GM18519 (cell line): ENCODE results near the gene PTPN14.

ENCODE experiments used
- ATAC-seq: cut with Tn5 transposase; IDR thresholded peaks from one replicate; pipeline ENCODE4 v1.9.1; 2021; ENCODE audit warnings: mild to moderate bottlenecking, moderate library complexity; ENCODE audit not compliant: unreplicated experiment, low FRiP score

The PTPN14 gene

DNA sequence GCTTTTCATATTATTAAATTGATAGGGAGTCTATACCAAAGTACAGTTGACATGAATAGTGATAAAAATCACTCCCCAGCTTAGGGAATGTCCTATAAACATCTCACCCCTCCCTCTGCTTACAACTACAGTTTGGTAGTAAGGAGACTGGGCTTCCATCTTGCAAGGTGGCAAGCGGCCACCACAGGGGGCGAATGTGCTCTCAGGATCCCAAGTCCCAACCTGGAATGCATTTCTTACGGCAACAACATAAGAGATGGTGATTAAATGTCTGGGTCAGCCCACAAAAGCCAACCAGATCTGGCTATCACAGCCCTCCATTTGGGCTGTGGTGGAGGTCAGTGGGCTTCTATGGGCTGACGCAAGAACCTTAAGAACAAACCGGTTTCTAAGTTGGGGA, 202.4 kb downstream of the PTPN14 start:
- ATAC-seq: no peak

- ATAC-seq: no peak
Measured at GRCh38 chr1:214344897-214345296, 206.5 kb downstream of the PTPN14 start.

- no peak for ATAC-seq
Measured at GRCh38 chr1:214342525-214342924, 208.9 kb downstream of the PTPN14 start.

- no peak for ATAC-seq
Measured at GRCh38 chr1:214341932-214342331, 209.5 kb downstream of the PTPN14 start.

- no peak for ATAC-seq
Measured at GRCh38 chr1:214341459-214341858, 209.9 kb downstream of the PTPN14 start.

DNA sequence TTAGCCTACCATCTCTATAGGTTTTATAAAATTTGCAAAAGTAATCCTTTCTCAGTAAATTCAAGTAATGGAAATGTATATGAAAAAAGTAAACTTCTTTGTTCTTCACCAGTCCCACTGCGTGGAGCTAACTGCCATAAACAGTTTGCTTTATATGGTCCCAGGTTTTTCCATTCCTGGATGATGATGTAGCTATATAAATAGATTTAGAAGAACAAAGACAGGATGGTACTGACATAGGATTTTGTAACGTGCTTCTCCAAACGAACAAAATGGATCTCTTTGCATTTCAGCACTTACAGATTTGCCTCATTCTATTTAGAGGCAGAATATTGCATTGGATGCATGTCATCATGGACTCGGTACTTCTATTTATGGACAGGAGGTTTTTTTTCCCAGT, 213.2 kb downstream of the PTPN14 start:
- ATAC-seq: no peak

GRCh38 chr1:214337511-214337910, 213.9 kb downstream of the PTPN14 start:
- ATAC-seq: no peak

- ATAC-seq: no peak
Measured at GRCh38 chr1:214337015-214337414, 214.4 kb downstream of the PTPN14 start.

- ATAC-seq: no peak
Measured at GRCh38 chr1:214335567-214335966, 215.8 kb downstream of the PTPN14 start.

DNA sequence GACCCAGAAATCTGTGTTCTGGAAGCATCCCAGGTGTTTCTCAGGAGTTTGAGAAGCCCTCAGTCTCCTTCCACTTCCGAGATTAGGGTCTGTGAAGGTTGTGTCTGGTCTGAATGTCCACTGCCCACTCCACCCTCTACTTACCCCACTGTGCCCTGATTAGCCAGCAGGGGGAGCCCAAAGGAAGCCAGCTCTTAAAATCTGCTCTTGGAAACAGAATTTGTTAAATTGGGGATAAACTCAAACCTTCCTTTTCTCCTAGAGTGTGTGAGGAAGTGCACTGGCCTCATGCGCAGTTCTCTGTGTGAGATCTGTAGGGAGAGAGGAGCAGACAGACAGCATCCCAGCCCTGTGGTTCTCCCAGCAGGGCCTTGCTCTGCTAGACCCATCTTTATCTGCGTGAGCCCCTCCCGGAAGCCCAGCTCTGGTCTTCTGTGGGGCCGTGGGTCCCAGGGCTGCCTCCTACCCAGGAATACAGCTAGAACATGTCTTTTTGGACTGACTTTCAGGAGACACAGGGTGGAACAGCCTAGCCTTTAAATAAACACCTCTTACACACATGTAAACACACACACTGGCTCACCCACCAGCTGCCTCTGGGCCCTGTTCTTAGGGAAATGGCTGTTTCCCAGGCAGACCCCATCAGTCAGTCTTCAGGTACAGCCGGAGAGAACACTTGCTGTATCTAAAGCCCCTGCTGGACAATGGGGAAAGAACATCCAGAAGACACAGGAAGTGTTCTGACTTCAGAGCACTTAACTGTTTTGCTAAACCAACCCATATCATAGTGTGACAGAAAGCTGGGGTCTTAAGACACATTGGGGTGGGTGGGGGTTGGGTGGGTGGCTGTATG, 218.2 kb downstream of the PTPN14 start:
- no peak for ATAC-seq

- peak; percentile 52 for ATAC-seq
Measured at GRCh38 chr1:214331827-214332423, 219.5 kb downstream of the PTPN14 start.

- ATAC-seq: no peak
Measured at GRCh38 chr1:214331180-214331579, 220.2 kb downstream of the PTPN14 start.

DNA sequence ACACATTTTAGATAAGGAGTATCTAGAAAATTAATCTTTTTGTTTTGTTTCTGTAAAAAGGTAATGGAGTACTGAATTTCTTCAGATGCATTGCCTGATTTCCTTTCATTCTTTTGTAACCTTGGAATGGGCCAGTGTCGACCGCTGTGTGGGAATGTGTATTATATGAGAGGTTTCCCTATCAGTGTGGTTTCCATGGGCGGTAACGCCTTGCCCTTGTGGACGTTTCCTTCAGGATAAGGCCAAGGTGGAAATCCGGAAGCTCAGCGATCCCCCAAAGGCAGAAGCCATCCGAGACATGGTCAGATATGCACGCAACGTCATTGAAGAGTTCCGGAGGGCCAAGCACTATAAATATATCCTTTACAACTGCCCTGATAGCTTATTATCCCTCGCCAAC, 220.7 kb downstream of the PTPN14 start:
- no peak for ATAC-seq

GRCh38 chr1:214330222-214330621, 221.2 kb downstream of the PTPN14 start:
- no peak for ATAC-seq

GRCh38 chr1:214329470-214330220, 221.8 kb downstream of the PTPN14 start:
- ATAC-seq: no peak

DNA sequence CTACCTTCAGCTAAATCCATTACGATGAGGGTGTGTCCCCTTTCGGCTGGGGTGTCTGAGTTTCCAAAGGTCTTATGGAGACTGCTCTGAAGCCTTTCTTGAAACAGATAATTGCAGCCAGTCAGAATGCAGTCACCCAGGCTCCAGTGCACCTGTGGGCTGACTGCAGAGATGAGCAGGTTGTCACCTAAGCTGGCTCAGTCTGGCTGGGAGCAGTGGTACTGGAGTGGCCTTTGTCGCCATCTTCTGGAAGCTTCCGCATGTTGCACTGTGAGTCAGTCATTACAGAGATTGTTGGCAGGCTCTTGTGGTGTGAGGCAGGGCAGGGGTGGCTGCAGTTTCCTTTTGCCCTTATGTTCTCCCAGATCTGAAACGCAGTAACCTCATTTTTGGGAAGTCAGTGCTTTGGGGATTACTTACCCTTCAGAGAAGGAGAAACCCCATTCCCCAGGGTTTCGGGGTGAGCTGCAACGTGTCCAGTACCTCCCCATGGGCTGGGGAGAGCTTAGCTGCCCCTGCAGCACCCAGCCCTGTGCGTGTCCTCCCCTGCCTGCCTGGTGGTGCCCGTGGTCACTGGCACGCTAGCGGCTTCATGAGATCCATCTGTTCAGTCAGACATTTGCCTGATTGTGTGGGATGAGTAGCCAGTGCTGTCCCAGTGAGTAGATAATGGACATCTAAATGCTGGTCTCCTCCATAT, 222.5 kb downstream of the PTPN14 start:
- peak; percentile 90 for ATAC-seq

- no peak for ATAC-seq
Measured at GRCh38 chr1:214327514-214327913, 223.9 kb downstream of the PTPN14 start.

DNA sequence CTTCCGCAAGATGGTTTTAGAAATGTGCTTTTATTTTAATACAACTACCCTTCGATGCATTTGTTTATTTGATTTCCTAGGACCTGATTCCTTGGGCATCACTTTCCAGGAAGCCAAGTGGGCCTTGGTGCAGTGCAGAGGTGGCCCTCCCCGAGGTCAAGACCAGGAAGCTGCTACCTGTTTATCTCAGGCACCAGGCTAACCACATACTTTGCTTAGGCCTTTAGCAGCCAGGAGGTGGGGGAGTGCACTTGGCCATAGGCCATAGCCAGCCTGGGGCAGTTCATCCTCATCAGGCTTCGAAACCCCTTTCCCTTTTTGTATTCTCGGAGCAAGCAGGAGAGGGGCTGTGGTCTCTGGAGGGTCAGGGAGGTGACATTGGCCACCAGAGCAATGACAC, 225.0 kb downstream of the PTPN14 start:
- no peak for ATAC-seq

GRCh38 chr1:214324896-214325800, 226.3 kb downstream of the PTPN14 start:
- ATAC-seq: no peak
